GM18508 (cell line): ENCODE data around the gene SETDB1.

ENCODE experiments used
- ATAC-seq: cut with Tn5 transposase; IDR thresholded peaks from one replicate; pipeline ENCODE4 v1.9.1; 2021; ENCODE audit warnings: moderate number of reproducible peaks; ENCODE audit not compliant: insufficient read depth, unreplicated experiment

SETDB1 gene

GRCh38 chr1:150999926-151000325 lies 73.8 kb downstream of the SETDB1 start:
- ATAC-seq = no peak

DNA sequence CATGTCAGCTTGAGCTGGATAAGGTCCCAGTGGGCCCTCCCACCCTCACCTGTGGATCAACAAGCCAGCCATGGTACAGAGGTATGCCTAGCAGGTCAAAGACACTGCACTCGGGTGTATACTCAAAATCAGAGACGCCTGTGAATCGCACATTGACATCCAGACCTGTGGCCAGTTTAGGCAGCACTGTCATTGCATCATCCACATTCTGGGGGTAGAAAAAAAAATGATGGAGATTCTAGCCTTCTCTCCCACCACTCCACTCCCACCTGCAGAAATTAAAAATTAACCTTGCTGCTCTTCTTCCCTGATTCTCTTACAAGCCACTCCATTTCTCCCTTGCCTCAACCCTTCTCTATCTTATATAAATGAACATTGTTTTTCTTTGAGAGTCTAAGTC lies 74.2 kb downstream of the SETDB1 start:
- ATAC-seq = no peak

DNA sequence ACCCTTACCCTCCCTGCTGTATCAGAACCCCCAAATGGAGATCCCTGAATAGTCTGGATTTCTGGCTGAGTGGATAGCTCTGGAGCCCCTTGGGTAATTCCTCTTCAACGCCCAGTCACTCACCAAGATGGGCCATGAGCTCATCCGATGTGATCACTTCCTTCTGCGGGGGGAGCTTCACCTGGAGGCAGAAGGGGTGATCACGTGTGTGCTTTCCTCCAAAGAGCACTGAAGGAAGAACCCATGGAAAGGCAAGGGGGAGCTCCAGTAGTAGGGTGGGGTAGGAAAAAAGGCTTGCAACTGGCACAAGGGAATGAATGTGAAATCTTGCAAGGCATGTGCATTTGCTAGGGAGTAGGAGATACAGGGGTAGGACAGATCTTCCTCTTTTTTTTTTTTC lies 75.4 kb downstream of the SETDB1 start:
- no peak for ATAC-seq

- ATAC-seq = no peak
Observed at GRCh38 chr1:151002051-151002450, 75.9 kb downstream of the SETDB1 start.

DNA sequence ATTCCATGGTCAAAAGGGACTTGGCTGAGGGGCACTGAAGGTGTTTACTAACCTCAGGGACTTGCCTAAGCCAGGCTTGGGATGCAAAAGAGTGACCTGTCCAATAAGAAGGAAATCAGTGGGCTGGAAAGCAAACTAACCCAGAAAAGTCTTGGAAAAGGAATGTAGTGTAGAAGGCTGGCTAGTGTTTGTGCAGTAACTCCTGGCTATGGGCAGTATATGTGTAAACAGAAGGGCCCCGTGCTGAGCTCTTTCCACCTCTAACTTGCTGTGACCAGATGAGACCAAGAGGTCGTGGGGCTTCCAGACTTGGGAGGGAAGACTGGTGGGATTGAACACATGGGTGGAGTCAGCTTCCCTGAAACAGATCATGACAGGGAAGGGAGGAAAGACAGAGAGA lies 76.4 kb downstream of the SETDB1 start:
- no peak for ATAC-seq

- ATAC-seq = no peak
Observed at GRCh38 chr1:151003180-151003579, 77.0 kb downstream of the SETDB1 start.

DNA sequence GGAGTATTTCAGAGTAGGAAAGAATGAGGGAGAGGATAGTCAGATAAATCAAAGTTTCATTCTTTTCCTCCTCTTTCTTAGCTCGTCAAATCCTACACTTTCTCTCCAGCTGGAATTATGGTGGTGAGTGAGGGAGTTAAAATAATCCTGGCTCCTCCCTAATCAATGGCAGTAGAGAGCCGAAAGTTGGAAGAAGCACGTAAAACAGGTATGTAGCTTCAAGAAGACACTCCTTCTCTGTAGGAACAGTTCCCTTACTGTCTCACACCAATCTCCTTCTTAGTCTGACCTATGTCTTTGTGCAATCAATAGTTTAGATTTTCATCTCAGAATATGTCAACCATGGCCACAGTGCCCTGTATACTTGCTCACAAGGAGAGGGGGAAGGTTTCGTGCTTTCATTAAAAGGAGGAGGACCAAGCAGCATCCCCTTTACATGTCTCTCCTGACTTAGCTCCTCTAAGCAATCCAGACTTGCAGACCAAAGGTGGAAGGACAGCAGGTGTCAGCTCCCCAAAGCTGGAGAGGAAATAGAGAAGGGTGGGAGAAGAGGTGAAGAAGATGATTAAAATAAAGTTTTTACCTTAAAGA lies 79.7 kb downstream of the SETDB1 start:
- no peak for ATAC-seq

GRCh38 chr1:151006327-151007052 lies 80.3 kb downstream of the SETDB1 start, which contains the start of gene MINDY1:
MINDY1 (minus strand) TSS chr1:151006902; CDS start chr1:151002617, 4,285 bp downstream.
- ATAC-seq = no peak

DNA sequence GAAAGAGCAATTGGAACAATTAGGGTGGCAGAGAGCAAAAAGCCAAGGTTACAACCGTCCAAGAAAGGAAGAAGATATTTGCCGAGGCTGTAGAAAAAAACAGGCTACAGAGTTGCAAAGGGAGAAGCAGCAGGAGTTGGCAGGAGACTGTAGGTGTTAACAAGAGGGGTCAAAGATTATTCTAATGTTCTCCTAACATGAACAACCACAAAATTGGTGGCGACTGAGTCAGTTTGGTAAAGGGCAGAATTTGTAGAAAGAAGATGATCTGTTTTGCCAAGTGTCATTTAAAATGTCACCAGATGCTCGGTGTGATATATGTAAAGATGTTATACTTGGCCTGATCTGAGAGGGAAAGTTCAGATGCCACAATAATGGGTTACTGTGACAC lies 81.7 kb downstream of the SETDB1 start:
- ATAC-seq = no peak

GRCh38 chr1:151008244-151009205 lies 82.4 kb downstream of the SETDB1 start, which contains the start of gene PRUNE1:
PRUNE1 (plus strand) TSS chr1:151008449; CDS start chr1:151008633, 184 bp downstream.
- ATAC-seq = no peak

DNA sequence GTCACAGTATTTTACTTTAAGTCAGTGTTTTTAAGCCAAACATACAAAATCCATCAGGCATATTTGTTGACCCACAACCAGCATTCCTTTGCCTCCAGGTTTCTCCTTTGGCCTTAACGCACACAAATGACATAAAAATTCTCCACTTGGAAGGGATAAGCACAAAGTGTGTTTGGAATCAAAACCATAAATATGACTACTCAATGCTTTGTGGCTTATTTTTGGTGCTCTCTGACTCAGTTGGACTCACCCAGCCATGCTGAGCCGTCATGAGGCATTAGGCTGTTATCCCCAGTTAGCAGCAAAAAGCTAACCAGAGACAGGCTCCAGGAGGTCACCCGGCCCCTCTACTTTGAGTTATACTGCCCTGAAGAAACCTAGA lies 83.0 kb downstream of the SETDB1 start:
- ATAC-seq = no peak

DNA sequence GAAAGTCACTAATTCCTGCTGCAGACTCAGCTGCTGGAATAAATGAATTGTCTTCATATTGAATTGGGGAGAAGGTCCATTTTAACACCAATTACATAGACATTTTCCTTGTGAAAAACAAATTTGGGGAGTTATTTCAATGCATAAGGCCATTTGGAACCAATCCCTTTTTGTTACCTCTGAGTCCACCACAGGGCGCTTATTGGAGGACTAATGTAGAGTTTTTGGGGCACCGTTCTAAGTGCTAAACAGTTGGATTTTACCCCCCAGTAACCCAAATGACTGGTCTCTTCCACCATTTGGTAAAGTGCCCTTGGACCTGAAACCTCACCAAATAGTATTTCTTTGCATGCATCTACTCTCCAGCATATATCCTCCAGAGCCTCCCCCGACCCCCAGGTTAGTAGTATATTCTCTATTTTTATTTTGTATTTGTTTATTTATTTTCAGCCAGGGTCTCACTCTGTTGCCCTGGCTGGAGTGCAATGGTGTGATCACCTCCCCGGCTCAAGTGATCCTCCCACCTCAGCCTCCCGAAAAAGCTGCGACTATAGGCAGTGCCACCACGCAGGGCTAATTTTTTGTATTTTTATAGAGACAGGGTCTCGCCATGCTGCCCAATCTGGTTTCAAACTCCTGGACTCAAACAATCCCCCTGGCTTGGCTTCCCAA lies 83.6 kb downstream of the SETDB1 start:
- ATAC-seq = no peak

DNA sequence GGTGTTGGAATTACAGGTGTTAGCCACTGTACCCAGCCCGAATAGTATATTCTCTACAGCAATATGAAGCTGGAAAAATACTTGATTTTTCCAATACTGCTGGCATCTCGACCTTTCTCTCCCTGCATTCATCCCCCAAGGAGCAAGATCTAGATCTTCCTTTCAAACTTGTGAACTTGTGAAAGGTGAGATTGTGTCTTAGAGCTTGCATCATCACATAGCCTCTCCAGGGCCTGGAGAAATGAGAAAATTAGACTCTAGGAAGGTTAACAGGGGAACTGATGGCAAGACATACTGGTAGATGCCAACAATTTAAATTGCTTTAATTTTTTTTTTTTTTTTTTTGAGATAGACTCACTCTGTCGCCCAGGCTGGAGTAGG lies 84.2 kb downstream of the SETDB1 start:
- no peak for ATAC-seq

GRCh38 chr1:151011154-151011850 lies 85.1 kb downstream of the SETDB1 start:
- ATAC-seq = no peak

DNA sequence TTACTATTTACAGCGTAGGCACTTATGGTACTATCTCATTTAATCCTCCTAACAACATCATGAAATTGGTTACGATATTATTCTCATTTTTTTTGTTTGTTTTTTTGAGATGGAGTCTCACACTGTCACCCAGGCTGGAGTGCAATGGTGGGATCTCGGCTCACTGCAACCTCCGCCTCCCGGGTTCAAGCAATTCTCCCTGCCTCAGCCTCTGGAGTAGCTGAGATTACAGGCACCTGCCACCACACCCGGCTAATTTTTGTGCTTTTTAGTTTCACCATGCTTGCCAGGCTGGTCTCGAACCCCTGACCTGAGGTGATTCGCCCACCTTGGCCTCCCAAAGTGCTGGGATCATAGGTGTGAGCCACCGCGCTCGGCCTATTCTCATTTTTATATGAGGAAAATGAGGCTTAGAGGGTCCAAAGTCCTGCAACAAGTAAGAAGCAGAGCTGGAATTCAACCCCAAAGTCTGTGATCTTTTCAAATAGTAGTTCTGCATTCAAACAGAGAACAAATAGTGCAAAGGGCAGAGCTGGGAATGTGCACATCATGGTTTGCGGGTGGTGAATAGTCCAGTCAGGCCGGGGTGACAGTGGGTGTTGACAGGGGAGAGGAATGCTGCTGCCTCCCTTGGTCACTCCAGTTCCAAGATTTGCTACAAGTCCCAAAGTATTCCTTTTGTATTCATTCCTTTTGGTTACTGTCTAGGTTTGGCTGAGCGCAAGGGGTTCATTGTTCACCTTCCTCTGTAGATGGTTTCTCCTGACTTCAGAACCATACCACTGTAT lies 86.7 kb downstream of the SETDB1 start:
- no peak for ATAC-seq

GRCh38 chr1:151013518-151013917 lies 87.4 kb downstream of the SETDB1 start:
- no peak for ATAC-seq
